Measurements from ENCODE around the gene SMIM10L2A.
A peak's percentile ranks its signal among the peaks of the same experiment; 100 is the strongest.
"Not testable (repeated sequence)": the region's sequence is repeated elsewhere in the genome, so short reads cannot be mapped to it uniquely, and the experiment has no call there.

SMIM10L2A gene

GRCh38 chrX:135421932-135422809, at the start of gene SMIM10L2A:
Gene SMIM10L2A (plus strand): TSS chrX:135421944. CDS start chrX:135422132, 188 bp downstream.
- no peak for DNase-seq (ENCODE audit: low read depth in 1 of 2, low spot score in 1 of 2)

- DNase-seq (ENCODE audit: low read depth in 1 of 2, low spot score in 1 of 2), result no peak
Observed at GRCh38 chrX:135373357-135373756, 48.4 kb upstream of the SMIM10L2A start.

- no peak for DNase-seq (ENCODE audit: low read depth in 1 of 2, low spot score in 1 of 2)
Observed at GRCh38 chrX:135382260-135382659, 39.5 kb upstream of the SMIM10L2A start.

- DNase-seq (ENCODE audit: low read depth in 1 of 2, low spot score in 1 of 2), result no peak
Observed at GRCh38 chrX:135383249-135383648, 38.5 kb upstream of the SMIM10L2A start.

- peak in 1 of 2 donors; percentile 16 for DNase-seq (ENCODE audit: low read depth in 1 of 2, low spot score in 1 of 2)
Observed at GRCh38 chrX:135384161-135384836, 37.4 kb upstream of the SMIM10L2A start.

GRCh38 chrX:135388841-135389240, 32.9 kb upstream of the SMIM10L2A start:
- DNase-seq (ENCODE audit: low read depth in 1 of 2, low spot score in 1 of 2), result no peak

GRCh38 chrX:135389243-135389642, 32.5 kb upstream of the SMIM10L2A start:
- no peak for DNase-seq (ENCODE audit: low read depth in 1 of 2, low spot score in 1 of 2)

GRCh38 chrX:135389717-135390116, 32.0 kb upstream of the SMIM10L2A start:
- DNase-seq (ENCODE audit: low read depth in 1 of 2, low spot score in 1 of 2), result no peak

- no peak for DNase-seq (ENCODE audit: low read depth in 1 of 2, low spot score in 1 of 2)
Observed at GRCh38 chrX:135391734-135392133, 30.0 kb upstream of the SMIM10L2A start.

- DNase-seq (ENCODE audit: low read depth in 1 of 2, low spot score in 1 of 2), result no peak
Observed at GRCh38 chrX:135393051-135393450, 28.7 kb upstream of the SMIM10L2A start.

- DNase-seq (ENCODE audit: low read depth in 1 of 2, low spot score in 1 of 2), result no peak
Observed at GRCh38 chrX:135395064-135395463, 26.7 kb upstream of the SMIM10L2A start.

GRCh38 chrX:135396109-135396508, 25.6 kb upstream of the SMIM10L2A start:
- no peak for DNase-seq (ENCODE audit: low read depth in 1 of 2, low spot score in 1 of 2)

GRCh38 chrX:135396566-135396965, 25.2 kb upstream of the SMIM10L2A start:
- DNase-seq (ENCODE audit: low read depth in 1 of 2, low spot score in 1 of 2), result no peak

- no peak for DNase-seq (ENCODE audit: low read depth in 1 of 2, low spot score in 1 of 2)
Observed at GRCh38 chrX:135397652-135398051, 24.1 kb upstream of the SMIM10L2A start.

GRCh38 chrX:135403374-135403773, 18.4 kb upstream of the SMIM10L2A start:
- no peak for DNase-seq (ENCODE audit: low read depth in 1 of 2, low spot score in 1 of 2)

- DNase-seq (ENCODE audit: low read depth in 1 of 2, low spot score in 1 of 2), result not testable (repeated sequence)
Observed at GRCh38 chrX:135406428-135406827, 15.3 kb upstream of the SMIM10L2A start.

GRCh38 chrX:135408794-135409193, 12.9 kb upstream of the SMIM10L2A start:
- DNase-seq (ENCODE audit: low read depth in 1 of 2, low spot score in 1 of 2), result no peak

- DNase-seq (ENCODE audit: low read depth in 1 of 2, low spot score in 1 of 2), result no peak
Observed at GRCh38 chrX:135410861-135411627, 10.7 kb upstream of the SMIM10L2A start.

- no peak for DNase-seq (ENCODE audit: low read depth in 1 of 2, low spot score in 1 of 2)
Observed at GRCh38 chrX:135411893-135412292, 9.9 kb upstream of the SMIM10L2A start.

GRCh38 chrX:135416546-135416945, 5.2 kb upstream of the SMIM10L2A start:
- no peak for DNase-seq (ENCODE audit: low read depth in 1 of 2, low spot score in 1 of 2)

GRCh38 chrX:135420831-135421230, 913 bp upstream of the SMIM10L2A start:
- no peak for DNase-seq (ENCODE audit: low read depth in 1 of 2, low spot score in 1 of 2)

GRCh38 chrX:135421537-135421931, 210 bp upstream of the SMIM10L2A start:
- peak; percentile 69 to 80 for DNase-seq (ENCODE audit: low read depth in 1 of 2, low spot score in 1 of 2)
